ENCODE measurements around the gene GAS6. TPM values are rescaled to one million over a fixed set of nuclear protein-coding genes. Genes with fewer than 3 reads are reported as not detected.

GAS6 gene
- total RNA-seq, 1 experiment from 2014 or later: 49.4 TPM

DNA sequence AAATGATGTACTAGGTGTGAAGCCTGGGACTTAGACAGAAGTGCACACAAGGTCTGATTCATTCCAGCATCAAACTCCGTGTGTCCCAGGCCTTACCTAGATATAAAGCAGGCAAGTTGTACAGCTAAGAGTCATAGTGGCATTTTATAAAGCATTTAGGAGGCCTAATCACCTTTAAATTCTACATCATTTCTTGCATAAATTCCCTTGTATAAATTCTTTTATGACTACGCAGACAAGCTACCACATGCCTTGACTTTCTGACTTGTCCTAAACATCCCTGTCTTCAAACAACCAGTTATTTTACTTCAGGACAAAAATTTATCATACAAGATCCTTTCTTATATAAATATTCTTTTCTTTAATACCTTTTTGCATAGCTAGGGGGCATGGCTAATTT is 82.3 kb downstream of the GAS6 start:
- no peak overlapping the region for H2AFZ ChIP-seq (ENCODE audit: low read depth, low read length, poor library complexity, severe bottlenecking)
- DNase-seq (ENCODE audit: low read depth, low spot score) (no peak), ATAC-seq (no peak)
- no peaks in the 10 kb centered on the region for H3K27me3 ChIP-seq (ENCODE audit: insufficient read depth, low read length)
- H3K9ac ChIP-seq (ENCODE audit: low read length): no peak overlapping the region
- H3K9me2 ChIP-seq (ENCODE audit: insufficient read depth): no peaks in the 10 kb centered on the region
- H4K20me1 ChIP-seq (ENCODE audit: insufficient read depth): no peaks in the 10 kb centered on the region
- ChIA-PET CTCF (no interaction called here), POLR2A (no interaction called here), RAD21 (ENCODE audit: low non-redundant PET in 1 of 2, low total read pairs in 2 of 2, uncharacterized antibody in 2 of 2, unreplicated experiment in 2 of 2) (no interaction called here)
- BruUV-seq (replicated peaks): no TSS peak
- no peak overlapping the region for H3K4me2 ChIP-seq (ENCODE audit: low read length)
- no peaks in the 10 kb centered on the region for H3K79me2 ChIP-seq (ENCODE audit: insufficient read depth, low read length)
- no peaks in the 10 kb centered on the region for H3K36me3 ChIP-seq (ENCODE audit: control insufficient read depth in 1 of 2, insufficient read depth in 2 of 2, low read length in 2 of 2)
- intact Hi-C loops (cut with micrococcal nuclease): no loop called here
- TF ChIP-seq SRF (IDR thresholded peaks at IDR 0.05; ENCODE audit: low read depth) (no peak), ZFX (IDR thresholded peaks at IDR 0.05) (no peak), CBX3 (IDR thresholded peaks at IDR 0.05; ENCODE audit: low read depth) (no peak), EZH2phosphoT487 (IDR thresholded peaks at IDR 0.05; ENCODE audit: borderline replicate concordance) (no peak), ATF3 (IDR thresholded peaks at IDR 0.05) (no peak), YY1 (IDR thresholded peaks at IDR 0.05; ENCODE audit: extremely low read depth, insufficient replicate concordance, low read depth, low read length) (no peak), ZBTB33 (IDR thresholded peaks at IDR 0.05; ENCODE audit: extremely low read depth, insufficient replicate concordance, low read length) (no peak), CEBPB (IDR thresholded peaks at IDR 0.05; ENCODE audit: low read depth) (no peak), ZNF274 (IDR thresholded peaks at IDR 0.05; ENCODE audit: low read depth, low read length) (no peak), SIN3A (IDR thresholded peaks at IDR 0.05; ENCODE audit: low read depth) (no peak), JUND (IDR thresholded peaks at IDR 0.05) (no peak), POLR2AphosphoS5 (IDR thresholded peaks at IDR 0.05; ENCODE audit: low read depth, low read length) (no peak), POLR2A (IDR thresholded peaks at IDR 0.05; ENCODE audit: borderline replicate concordance, extremely low read depth, insufficient read depth, insufficient read length) (no peak), ELF1 (IDR thresholded peaks at IDR 0.05; ENCODE audit: borderline replicate concordance, low read depth) (no peak), EGR1 (IDR thresholded peaks at IDR 0.05; ENCODE audit: low read depth) (no peak)
- TF ChIP-seq, protein P1, sequence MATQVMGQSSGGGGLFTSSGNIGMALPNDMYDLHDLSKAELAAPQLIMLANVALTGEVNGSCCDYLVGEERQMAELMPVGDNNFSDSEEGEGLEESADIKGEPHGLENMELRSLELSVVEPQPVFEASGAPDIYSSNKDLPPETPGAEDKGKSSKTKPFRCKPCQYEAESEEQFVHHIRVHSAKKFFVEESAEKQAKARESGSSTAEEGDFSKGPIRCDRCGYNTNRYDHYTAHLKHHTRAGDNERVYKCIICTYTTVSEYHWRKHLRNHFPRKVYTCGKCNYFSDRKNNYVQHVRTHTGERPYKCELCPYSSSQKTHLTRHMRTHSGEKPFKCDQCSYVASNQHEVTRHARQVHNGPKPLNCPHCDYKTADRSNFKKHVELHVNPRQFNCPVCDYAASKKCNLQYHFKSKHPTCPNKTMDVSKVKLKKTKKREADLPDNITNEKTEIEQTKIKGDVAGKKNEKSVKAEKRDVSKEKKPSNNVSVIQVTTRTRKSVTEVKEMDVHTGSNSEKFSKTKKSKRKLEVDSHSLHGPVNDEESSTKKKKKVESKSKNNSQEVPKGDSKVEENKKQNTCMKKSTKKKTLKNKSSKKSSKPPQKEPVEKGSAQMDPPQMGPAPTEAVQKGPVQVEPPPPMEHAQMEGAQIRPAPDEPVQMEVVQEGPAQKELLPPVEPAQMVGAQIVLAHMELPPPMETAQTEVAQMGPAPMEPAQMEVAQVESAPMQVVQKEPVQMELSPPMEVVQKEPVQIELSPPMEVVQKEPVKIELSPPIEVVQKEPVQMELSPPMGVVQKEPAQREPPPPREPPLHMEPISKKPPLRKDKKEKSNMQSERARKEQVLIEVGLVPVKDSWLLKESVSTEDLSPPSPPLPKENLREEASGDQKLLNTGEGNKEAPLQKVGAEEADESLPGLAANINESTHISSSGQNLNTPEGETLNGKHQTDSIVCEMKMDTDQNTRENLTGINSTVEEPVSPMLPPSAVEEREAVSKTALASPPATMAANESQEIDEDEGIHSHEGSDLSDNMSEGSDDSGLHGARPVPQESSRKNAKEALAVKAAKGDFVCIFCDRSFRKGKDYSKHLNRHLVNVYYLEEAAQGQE (IDR thresholded peaks at IDR 0.05; ENCODE audit: low read depth): no peak
- TF ChIP-seq, protein P2, sequence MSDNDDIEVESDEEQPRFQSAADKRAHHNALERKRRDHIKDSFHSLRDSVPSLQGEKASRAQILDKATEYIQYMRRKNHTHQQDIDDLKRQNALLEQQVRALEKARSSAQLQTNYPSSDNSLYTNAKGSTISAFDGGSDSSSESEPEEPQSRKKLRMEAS (IDR thresholded peaks at IDR 0.05): no peak
- peaks cover 12 to 16% of the 10 kb centered on the region in 2 experiments for H3K4me1 ChIP-seq (ENCODE audit: control insufficient read depth in 1 of 2, insufficient read depth in 2 of 2, low read length in 2 of 2)
- no peak overlapping the region for H3K4me3 ChIP-seq (replicated peaks in 1 of 2; ENCODE audit: low read depth in 1 of 2, low read length in 2 of 2)
- no peaks in the 10 kb centered on the region for H3K9me3 ChIP-seq (ENCODE audit: control insufficient read depth in 1 of 2, insufficient read depth in 1 of 2, low read depth in 1 of 2, low read length in 2 of 2)
- no peak overlapping the region for H3K27ac ChIP-seq (ENCODE audit: low read depth, low read length)

All from HCT116 (cell line).